ENCODE results near the gene SGSM1.

DNA sequence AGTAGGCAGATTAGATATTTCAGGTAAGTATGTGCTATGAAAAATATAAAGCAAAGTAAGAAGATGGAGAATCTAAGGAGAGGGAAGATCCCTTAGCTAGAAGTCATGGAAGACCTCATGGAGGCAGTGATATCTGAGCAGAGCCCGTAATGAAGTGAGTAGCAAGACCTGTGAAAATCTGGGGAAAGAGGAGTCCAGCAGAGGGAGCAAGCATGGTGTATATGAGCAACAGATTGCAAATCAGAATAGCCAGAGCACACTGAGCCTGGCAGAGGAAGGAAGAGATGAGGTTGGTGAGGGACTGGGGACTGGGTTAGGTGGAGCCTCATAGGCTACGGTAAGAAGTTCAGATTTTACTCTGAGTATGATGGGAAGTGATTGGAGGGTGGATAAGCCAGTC is 131.1 kb downstream of the SGSM1 start:
- TF ChIP-seq, protein P1, sequence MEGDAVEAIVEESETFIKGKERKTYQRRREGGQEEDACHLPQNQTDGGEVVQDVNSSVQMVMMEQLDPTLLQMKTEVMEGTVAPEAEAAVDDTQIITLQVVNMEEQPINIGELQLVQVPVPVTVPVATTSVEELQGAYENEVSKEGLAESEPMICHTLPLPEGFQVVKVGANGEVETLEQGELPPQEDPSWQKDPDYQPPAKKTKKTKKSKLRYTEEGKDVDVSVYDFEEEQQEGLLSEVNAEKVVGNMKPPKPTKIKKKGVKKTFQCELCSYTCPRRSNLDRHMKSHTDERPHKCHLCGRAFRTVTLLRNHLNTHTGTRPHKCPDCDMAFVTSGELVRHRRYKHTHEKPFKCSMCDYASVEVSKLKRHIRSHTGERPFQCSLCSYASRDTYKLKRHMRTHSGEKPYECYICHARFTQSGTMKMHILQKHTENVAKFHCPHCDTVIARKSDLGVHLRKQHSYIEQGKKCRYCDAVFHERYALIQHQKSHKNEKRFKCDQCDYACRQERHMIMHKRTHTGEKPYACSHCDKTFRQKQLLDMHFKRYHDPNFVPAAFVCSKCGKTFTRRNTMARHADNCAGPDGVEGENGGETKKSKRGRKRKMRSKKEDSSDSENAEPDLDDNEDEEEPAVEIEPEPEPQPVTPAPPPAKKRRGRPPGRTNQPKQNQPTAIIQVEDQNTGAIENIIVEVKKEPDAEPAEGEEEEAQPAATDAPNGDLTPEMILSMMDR (IDR thresholded peaks at IDR 0.05): no peak
- no peak for TF ChIP-seq POLR2A (IDR thresholded peaks at IDR 0.05)
